Astrocyte (in vitro differentiated cells and primary cell): ENCODE measurements around the gene ANKRD40CL. TPM values are rescaled to one million over a fixed set of nuclear protein-coding genes. Genes with fewer than 3 reads are reported as not detected.

Experiments used
- DNase-seq: peaks from one replicate; pipeline ENCODE4 v3.0.0-alpha.2; 2010; ENCODE audit warnings: low read depth
- FAIRE-seq: peaks from 2 replicates; lab custom pipeline; 2011; peaks lifted over from hg19 to GRCh38; lab: Jason Lieb, UNC
- H2AFZ ChIP-seq: 2 replicates; pipeline ENCODE4 v1.6.0; 2012; ENCODE audit warnings: low read depth, low read length, inconsistent platforms
- H3K27ac ChIP-seq: 2 replicates; pipeline ENCODE4 v1.5.1; 2011; ENCODE audit warnings: low read depth, low read length, inconsistent platforms
- H3K27me3 ChIP-seq: 2 replicates; pipeline ENCODE4 v1.6.0; 2011; ENCODE audit warnings: low read length, inconsistent platforms; ENCODE audit not compliant: insufficient read depth
- H3K36me3 ChIP-seq: 2 replicates; pipeline ENCODE4 v1.5.1; 2011; ENCODE audit warnings: low read length, inconsistent platforms; ENCODE audit not compliant: insufficient read depth
- H3K4me1 ChIP-seq: 2 replicates; pipeline ENCODE4 v1.5.1; 2011; ENCODE audit warnings: low read length, inconsistent platforms; ENCODE audit not compliant: insufficient read depth
- H3K4me2 ChIP-seq: 2 replicates; pipeline ENCODE4 v1.6.0; 2012; ENCODE audit warnings: low read length, inconsistent platforms
- H3K4me3 ChIP-seq: 2 replicates; pipeline ENCODE4 v1.5.1; 2011; ENCODE audit warnings: low read depth, mild to moderate bottlenecking, low read length, inconsistent platforms; ENCODE audit not compliant: insufficient read depth
- H3K79me2 ChIP-seq: 2 replicates; pipeline ENCODE4 v1.6.0; 2012; ENCODE audit warnings: mild to moderate bottlenecking, low read length, inconsistent platforms; ENCODE audit not compliant: insufficient read depth
- H3K9ac ChIP-seq: 2 replicates; pipeline ENCODE4 v1.6.0; 2012; ENCODE audit warnings: mild to moderate bottlenecking, low read length, inconsistent platforms
- H3K9me3 ChIP-seq: 2 replicates; pipeline ENCODE4 v1.5.1; 2012; ENCODE audit warnings: low read depth, mild to moderate bottlenecking, low read length, inconsistent platforms; ENCODE audit not compliant: insufficient read depth
- H4K20me1 ChIP-seq: 2 replicates; pipeline ENCODE4 v1.6.0; 2012; ENCODE audit warnings: low read length, inconsistent platforms; ENCODE audit not compliant: insufficient read depth
- H3K27ac Mint-ChIP-seq: one replicate; pipeline ENCODE4 v1.8.0; 2021; ENCODE audit warnings: mild to moderate bottlenecking, mixed read lengths; ENCODE audit not compliant: unreplicated experiment
- H3K27me3 Mint-ChIP-seq: one replicate; pipeline ENCODE4 v1.8.0; 2021; ENCODE audit warnings: low read depth, mixed read lengths; ENCODE audit not compliant: unreplicated experiment
- H3K36me3 Mint-ChIP-seq: one replicate; pipeline ENCODE4 v1.8.0; 2021; ENCODE audit warnings: low read depth, mixed read lengths; ENCODE audit not compliant: unreplicated experiment
- H3K4me1 Mint-ChIP-seq: one replicate; pipeline ENCODE4 v1.8.0; 2021; ENCODE audit warnings: low read depth, mixed read lengths; ENCODE audit not compliant: unreplicated experiment
- H3K4me3 Mint-ChIP-seq: one replicate; pipeline ENCODE4 v1.8.0; 2021; ENCODE audit warnings: mild to moderate bottlenecking, moderate library complexity, mixed read lengths; ENCODE audit not compliant: unreplicated experiment
- H3K9me3 Mint-ChIP-seq: one replicate; pipeline ENCODE4 v1.8.0; 2021; ENCODE audit warnings: mild to moderate bottlenecking, mixed read lengths; ENCODE audit not compliant: unreplicated experiment
- CTCF ChIP-seq: IDR thresholded peaks from 2 replicates; pipeline ENCODE4 v1.5.1; 2011; ENCODE audit warnings: low read depth, mild to moderate bottlenecking, inconsistent platforms, low read length, moderate library complexity; ENCODE audit not compliant: insufficient read depth
- EZH2 ChIP-seq: IDR thresholded peaks from 2 replicates; pipeline ENCODE4 v1.6.1; 2012; ENCODE audit warnings: mild to moderate bottlenecking, low read length, inconsistent platforms; ENCODE audit not compliant: insufficient read depth
- total RNA-seq: library from RNA; stranded (reverse); gene quantifications from 2 replicates; pipeline ENCODE4 v1.2.1, GENCODE V29; 2021

ANKRD40CL gene
- total RNA-seq, 1 donor from 2014 or later: not detected

DNA sequence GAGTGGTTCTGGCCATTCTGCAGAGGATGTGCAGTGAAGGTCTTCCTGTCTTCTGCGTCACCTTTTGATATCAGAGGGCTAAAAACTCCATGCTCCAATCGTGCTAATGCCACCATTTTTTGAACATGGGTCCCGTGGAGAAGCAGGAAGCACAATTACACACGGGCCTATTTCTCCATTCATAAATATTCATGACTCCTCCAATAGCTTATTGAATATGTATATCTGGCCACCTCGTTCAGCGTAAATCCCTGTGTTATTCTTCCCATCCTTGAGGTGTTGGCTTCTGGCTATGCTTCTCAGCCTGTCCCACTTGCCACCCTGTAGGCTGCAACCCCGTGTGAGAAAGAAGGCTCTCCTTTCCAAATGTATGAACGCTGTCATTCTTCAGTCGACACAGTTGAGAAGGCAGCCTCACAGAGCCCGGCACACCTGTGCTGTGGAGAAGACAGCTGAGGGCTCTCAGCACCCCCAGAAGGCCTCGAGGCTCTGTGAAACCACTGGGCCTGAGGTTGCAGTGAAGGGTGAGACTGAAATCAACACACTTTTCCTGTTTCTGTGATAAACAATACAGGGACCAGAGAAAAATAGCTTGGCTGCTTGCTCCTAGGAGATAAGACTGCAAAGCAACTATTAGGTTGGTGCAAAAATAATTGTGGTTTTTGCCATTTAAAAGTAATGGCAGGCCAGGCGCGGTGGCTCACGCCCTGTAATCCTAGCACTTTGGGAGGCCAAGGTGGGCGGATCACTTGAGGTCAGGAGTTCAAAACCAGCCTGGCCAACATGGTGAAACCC, 4.9 kb upstream of the ANKRD40CL start:
- no peak for FAIRE-seq
- Mint-ChIP-seq H3K27me3 (peaks cover 7% of the 10 kb centered on the region), H3K27ac (no peak overlapping the region), H3K36me3 (no peaks in the 10 kb centered on the region), H3K9me3 (no peaks in the 10 kb centered on the region), H3K4me3 (no peak overlapping the region), H3K4me1 (no peaks in the 10 kb centered on the region)
- Histone ChIP-seq H3K4me2 (no peak overlapping the region), H3K36me3 (no peaks in the 10 kb centered on the region), H4K20me1 (no peaks in the 10 kb centered on the region), H3K27ac (no peak overlapping the region), H3K79me2 (no peaks in the 10 kb centered on the region), H3K27me3 (no peaks in the 10 kb centered on the region), H3K9ac (no peak overlapping the region), H3K9me3 (no peaks in the 10 kb centered on the region), H3K4me3 (no peak overlapping the region), H3K4me1 (no peaks in the 10 kb centered on the region), H2AFZ (no peak overlapping the region)
- TF ChIP-seq CTCF (no peak), EZH2 (no peak)
- DNase-seq: no peak

DNA sequence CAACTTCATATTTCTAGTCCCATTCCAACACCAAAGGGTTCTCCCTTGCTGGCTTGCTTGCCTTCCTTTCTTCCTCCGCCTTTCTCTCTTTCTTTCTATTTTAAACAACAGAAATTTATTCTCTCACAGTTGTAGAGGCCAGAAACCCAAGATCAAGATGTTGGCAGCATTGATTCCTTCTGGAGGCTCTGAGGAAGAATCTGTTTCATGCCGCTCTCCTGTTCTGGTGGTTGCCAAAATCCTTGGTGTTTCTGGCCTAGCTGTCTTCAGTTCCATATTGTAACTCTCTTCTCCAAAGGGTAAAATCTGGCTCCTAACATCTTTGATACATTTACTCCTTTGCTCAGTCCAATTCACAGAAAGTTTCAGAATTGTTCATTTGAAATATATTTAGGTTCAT, 3.0 kb upstream of the ANKRD40CL start:
- Mint-ChIP-seq H3K27me3 (peaks cover 4% of the 10 kb centered on the region), H3K27ac (no peak overlapping the region), H3K4me3 (no peak overlapping the region), H3K9me3 (no peaks in the 10 kb centered on the region), H3K36me3 (no peaks in the 10 kb centered on the region), H3K4me1 (peaks cover 9% of the 10 kb centered on the region)
- Histone ChIP-seq H3K9ac (no peak overlapping the region), H3K4me1 (no peaks in the 10 kb centered on the region), H3K4me2 (no peak overlapping the region), H3K4me3 (no peak overlapping the region), H4K20me1 (no peaks in the 10 kb centered on the region), H2AFZ (no peak overlapping the region), H3K79me2 (no peaks in the 10 kb centered on the region), H3K27ac (no peak overlapping the region), H3K36me3 (no peaks in the 10 kb centered on the region), H3K9me3 (no peaks in the 10 kb centered on the region), H3K27me3 (no peaks in the 10 kb centered on the region)
- TF ChIP-seq EZH2: no peak
- DNase-seq: no peak
- no peak for FAIRE-seq

DNA sequence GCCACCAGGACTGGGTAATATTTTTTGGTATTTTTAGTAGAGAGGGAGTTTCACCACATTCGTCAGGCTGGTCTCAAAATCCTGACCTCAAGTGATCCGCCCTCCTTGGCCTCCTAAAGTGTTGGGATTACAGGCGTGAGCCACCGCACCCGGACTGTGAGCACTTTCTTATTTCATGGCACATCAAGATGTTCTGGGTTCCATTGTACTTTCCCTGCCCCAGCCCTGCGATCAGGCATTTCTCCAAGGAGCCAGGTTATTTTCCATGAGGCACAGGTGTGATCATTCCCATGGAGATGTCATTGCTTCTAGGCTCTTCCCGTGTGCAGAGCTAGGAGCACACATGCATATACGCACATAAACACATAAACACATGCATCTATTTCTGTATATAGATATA, 2.6 kb upstream of the ANKRD40CL start:
- Mint-ChIP-seq H3K9me3 (no peaks in the 10 kb centered on the region), H3K36me3 (no peaks in the 10 kb centered on the region), H3K27me3 (peaks cover 4% of the 10 kb centered on the region), H3K27ac (no peak overlapping the region), H3K4me1 (peaks cover 9% of the 10 kb centered on the region), H3K4me3 (no peak overlapping the region)
- Histone ChIP-seq H3K9ac (no peak overlapping the region), H4K20me1 (no peaks in the 10 kb centered on the region), H3K27ac (no peak overlapping the region), H2AFZ (no peak overlapping the region), H3K4me1 (no peaks in the 10 kb centered on the region), H3K36me3 (no peaks in the 10 kb centered on the region), H3K9me3 (no peaks in the 10 kb centered on the region), H3K27me3 (no peaks in the 10 kb centered on the region), H3K4me3 (no peak overlapping the region), H3K4me2 (no peak overlapping the region), H3K79me2 (no peaks in the 10 kb centered on the region)
- DNase-seq (no peak), FAIRE-seq (no peak)
- TF ChIP-seq EZH2 (no peak), CTCF (no peak)
